Suprapubic skin (tissue), 4 donors: ENCODE data around the gene GPX3. TPM values are rescaled to one million over a fixed set of nuclear protein-coding genes. Genes with fewer than 3 reads are reported as not detected.

ENCODE experiments used
- DNase-seq, 2 donors: peaks; one replicate each; pipeline ENCODE4 v3.0.0-alpha.2; 2019; ENCODE audit warnings: low spot score in 2 of 2
- H3K27ac ChIP-seq: fragments of 200-600 bp; sonication (generic); one replicate; pipeline ENCODE4 v1.5.1; 2019
- H3K27me3 ChIP-seq: fragments of 200-600 bp; sonication (generic); one replicate; pipeline ENCODE4 v1.5.1; 2019
- H3K36me3 ChIP-seq: fragments of 200-600 bp; sonication (generic); one replicate; pipeline ENCODE4 v1.5.1; 2019
- H3K4me1 ChIP-seq: fragments of 200-600 bp; sonication (generic); one replicate; pipeline ENCODE4 v1.5.1; 2019
- H3K4me3 ChIP-seq: fragments of 200-600 bp; sonication (generic); one replicate; pipeline ENCODE4 v1.5.1; 2019; ENCODE audit warnings: mild to moderate bottlenecking
- H3K9me3 ChIP-seq: fragments of 200-600 bp; sonication (generic); one replicate; pipeline ENCODE4 v1.5.1; 2019
- EP300 ChIP-seq: sonication (generic); formaldehyde crosslinking; IDR thresholded peaks from one replicate; pipeline ENCODE4 v1.6.1; 2017; ENCODE audit warnings: antibody characterized with exemption
- POLR2A ChIP-seq, 2 donors: fragments of 450-650 bp; IDR thresholded peaks; one replicate each; pipeline ENCODE4 v1.6.1; 2017; ENCODE audit warnings: antibody characterized with exemption in 2 of 2, mild to moderate bottlenecking in 2 of 2, moderate library complexity in 2 of 2
- POLR2AphosphoS5 ChIP-seq, 3 donors: sonication (generic); formaldehyde crosslinking; IDR thresholded peaks; one replicate each; pipeline ENCODE4 v1.6.1; 2017; ENCODE audit warnings: antibody characterized with exemption in 3 of 3
- WGBS: methylation state at CpG from one replicate; pipeline ENCODE4 v1.1.5; 2018; 5-methylcytosine and 5-hydroxymethylcytosine counted together
- total RNA-seq, 4 donors: library from RNA; depleted of rRNA; stranded (reverse); fragments of >200 nt; gene quantifications; one replicate each; pipeline ENCODE4 v1.1.0, GENCODE V29; 2016
- TF ChIP-seq, protein P1 (sequence below), 2 donors: fragments of 200-600 bp in 1 of 2; fragments of 450-650 bp in 1 of 2; sonication (generic) in 1 of 2; IDR thresholded peaks; one replicate each; pipeline ENCODE4 v1.5.1; 2016 to 2019; ENCODE audit warnings: antibody characterized with exemption in 2 of 2, mild to moderate bottlenecking in 1 of 2, moderate library complexity in 1 of 2

GPX3 gene
- total RNA-seq, 4 donors from 2014 or later, result 242 to 601 (median 378) TPM

- peaks cover 25% of the 10 kb centered on the region for H3K36me3 ChIP-seq
- H3K4me1 ChIP-seq, result peaks cover 54% of the 10 kb centered on the region
- H3K4me3 ChIP-seq, result no peak overlapping the region
- no peak for DNase-seq
- H3K27me3 ChIP-seq, result no peaks in the 10 kb centered on the region
- TF ChIP-seq POLR2A (IDR thresholded peaks at IDR 0.05) (no peak), EP300 (no peak), POLR2AphosphoS5 (IDR thresholded peaks at IDR 0.05) (no peak)
- TF ChIP-seq, protein P1, sequence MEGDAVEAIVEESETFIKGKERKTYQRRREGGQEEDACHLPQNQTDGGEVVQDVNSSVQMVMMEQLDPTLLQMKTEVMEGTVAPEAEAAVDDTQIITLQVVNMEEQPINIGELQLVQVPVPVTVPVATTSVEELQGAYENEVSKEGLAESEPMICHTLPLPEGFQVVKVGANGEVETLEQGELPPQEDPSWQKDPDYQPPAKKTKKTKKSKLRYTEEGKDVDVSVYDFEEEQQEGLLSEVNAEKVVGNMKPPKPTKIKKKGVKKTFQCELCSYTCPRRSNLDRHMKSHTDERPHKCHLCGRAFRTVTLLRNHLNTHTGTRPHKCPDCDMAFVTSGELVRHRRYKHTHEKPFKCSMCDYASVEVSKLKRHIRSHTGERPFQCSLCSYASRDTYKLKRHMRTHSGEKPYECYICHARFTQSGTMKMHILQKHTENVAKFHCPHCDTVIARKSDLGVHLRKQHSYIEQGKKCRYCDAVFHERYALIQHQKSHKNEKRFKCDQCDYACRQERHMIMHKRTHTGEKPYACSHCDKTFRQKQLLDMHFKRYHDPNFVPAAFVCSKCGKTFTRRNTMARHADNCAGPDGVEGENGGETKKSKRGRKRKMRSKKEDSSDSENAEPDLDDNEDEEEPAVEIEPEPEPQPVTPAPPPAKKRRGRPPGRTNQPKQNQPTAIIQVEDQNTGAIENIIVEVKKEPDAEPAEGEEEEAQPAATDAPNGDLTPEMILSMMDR (IDR thresholded peaks at IDR 0.05), result no peak
- no peak overlapping the region for H3K27ac ChIP-seq
- H3K9me3 ChIP-seq, result no peaks in the 10 kb centered on the region
- WGBS, result 58% methylated on average over 5 of the region's 6 CpGs
These were observed 46.5 kb downstream of the GPX3 start for GRCh38 chr5:151066920-151067319.

- no peak for TF ChIP-seq EP300
- no peak for TF ChIP-seq POLR2AphosphoS5 (IDR thresholded peaks at IDR 0.05)
- TF ChIP-seq, protein P1 (IDR thresholded peaks at IDR 0.05), result no peak
- no peak for TF ChIP-seq POLR2A (IDR thresholded peaks at IDR 0.05)
- peaks cover 16% of the 10 kb centered on the region for H3K36me3 ChIP-seq
- H3K27ac ChIP-seq, result peak overlapping the region; percentile 13
- 76% methylated on average over 14 of the region's 14 CpGs for WGBS
- no peak for DNase-seq
- no peaks in the 10 kb centered on the region for H3K27me3 ChIP-seq
- H3K4me3 ChIP-seq, result no peak overlapping the region
- H3K9me3 ChIP-seq, result no peaks in the 10 kb centered on the region
- H3K4me1 ChIP-seq, result peaks cover 58% of the 10 kb centered on the region
These were observed 47.4 kb downstream of the GPX3 start for GRCh38 chr5:151067632-151068432.

GRCh38 chr5:151068433-151069197, 48.2 kb downstream of the GPX3 start:
- 45% methylated on average over 8 of the region's 12 CpGs for WGBS
- DNase-seq, result no peak
- Histone ChIP-seq H3K4me1 (peaks cover 53% of the 10 kb centered on the region), H3K27ac (peak overlapping the region; percentile 38), H3K4me3 (no peak overlapping the region), H3K27me3 (no peaks in the 10 kb centered on the region), H3K9me3 (no peaks in the 10 kb centered on the region), H3K36me3 (peaks cover 10% of the 10 kb centered on the region)
- no peak for TF ChIP-seq EP300
- TF ChIP-seq POLR2A (IDR thresholded peaks at IDR 0.05), result no peak
- TF ChIP-seq, protein P1 (IDR thresholded peaks at IDR 0.05), result no peak
- no peak for TF ChIP-seq POLR2AphosphoS5 (IDR thresholded peaks at IDR 0.05)

- Histone ChIP-seq H3K4me1 (peaks cover 43% of the 10 kb centered on the region), H3K36me3 (peaks cover 7% of the 10 kb centered on the region), H3K4me3 (no peak overlapping the region), H3K9me3 (no peaks in the 10 kb centered on the region), H3K27me3 (no peaks in the 10 kb centered on the region), H3K27ac (no peak overlapping the region)
- DNase-seq, result no peak
- WGBS, result 74% methylated on average over 2 of the region's 2 CpGs
- TF ChIP-seq, protein P1 (IDR thresholded peaks at IDR 0.05), result no peak
- TF ChIP-seq EP300 (no peak), POLR2AphosphoS5 (IDR thresholded peaks at IDR 0.05) (no peak), POLR2A (IDR thresholded peaks at IDR 0.05) (no peak)
These were observed 50.1 kb downstream of the GPX3 start for GRCh38 chr5:151070449-151070848.

DNA sequence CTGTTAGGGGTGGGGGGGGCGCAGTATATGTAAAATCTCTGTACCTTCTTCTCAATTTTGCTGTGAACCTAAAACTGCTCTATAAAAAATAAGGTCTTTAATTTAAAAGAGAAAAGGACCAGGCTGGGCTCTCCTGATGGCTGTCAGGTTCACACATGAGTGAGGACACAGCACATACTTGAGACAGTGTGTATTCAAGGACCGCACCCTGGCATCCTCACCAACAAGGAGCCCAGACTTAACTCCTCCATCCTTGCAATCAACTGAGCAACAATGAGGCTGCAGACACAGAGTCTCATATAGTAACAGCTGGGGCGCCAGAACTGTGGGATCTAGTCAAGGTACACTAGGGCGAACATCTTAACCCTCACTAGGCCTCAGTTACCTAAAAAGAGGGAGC, 50.6 kb downstream of the GPX3 start:
- H3K36me3 ChIP-seq, result peaks cover 7% of the 10 kb centered on the region
- no peak overlapping the region for H3K4me3 ChIP-seq
- H3K9me3 ChIP-seq, result no peaks in the 10 kb centered on the region
- H3K27ac ChIP-seq, result no peak overlapping the region
- TF ChIP-seq, protein P1 (IDR thresholded peaks at IDR 0.05), result no peak
- TF ChIP-seq POLR2AphosphoS5 (IDR thresholded peaks at IDR 0.05) (no peak), POLR2A (IDR thresholded peaks at IDR 0.05) (no peak), EP300 (no peak)
- 96% methylated on average over 4 of the region's 4 CpGs for WGBS
- DNase-seq, result no peak
- no peaks in the 10 kb centered on the region for H3K27me3 ChIP-seq
- peaks cover 49% of the 10 kb centered on the region for H3K4me1 ChIP-seq
